HepG2 (cell line): ENCODE results near the gene C1orf21. TPM values are rescaled to one million over a fixed set of nuclear protein-coding genes. Genes with fewer than 3 reads are reported as not detected.

Experiments used
- ATAC-seq: fragments of 200-7000 bp; cut with Tn5 transposase; 3 replicates; pipeline ENCODE4 v1.9.1; 2020; ENCODE audit warnings: mild to moderate bottlenecking, moderate library complexity
- BruUV-seq: library from RNA; stranded (reverse); fragments of 400-500 nt; replicated peaks from 2 replicates; lab custom pipeline; 2021; lab: Mats Ljungman, UMichigan
- CTCF ChIA-PET: fragments of 300-600 bp; formaldehyde crosslinking; extraction: SDS; loops from one replicate; lab custom pipeline; 2021; ENCODE audit warnings: low total read pairs, inconsistent platforms, low intra/inter-chr PET ratio; lab: Yijun Ruan, JAX
- POLR2A ChIA-PET: fragments of 350-600 bp; sonication (Branson Sonifier 250); formaldehyde crosslinking; loops from one replicate; lab custom pipeline; 2020; ENCODE audit warnings: antibody characterized with exemption, inconsistent platforms; lab: Yijun Ruan, JAX
- DNase-seq: peaks from one replicate; pipeline ENCODE4 v3.0.0-alpha.2; 2015; ENCODE audit warnings: low spot score
- FAIRE-seq: peaks from 3 replicates; lab custom pipeline; 2011; peaks lifted over from hg19 to GRCh38; lab: Jason Lieb, UNC
- H2AFZ ChIP-seq: one replicate; pipeline ENCODE4 v1.6.1; 2011; ENCODE audit warnings: low read length, inconsistent platforms
- H3K27ac ChIP-seq: fragments of 300-600 bp; 3 replicates; pipeline ENCODE4 v1.8.0; 2011; ENCODE audit warnings: mixed run types, mild to moderate bottlenecking, mixed read lengths, low read length, inconsistent platforms; ENCODE audit not compliant: insufficient read depth; ENCODE audit errors: extremely low read length
- H3K27me3 ChIP-seq, 2 experiments: fragments of 200-600 bp in 1 of 2; 2 replicates in 1 of 2; 3 replicates in 1 of 2; pipeline versions ENCODE4 v1.6.0 to v1.8.0; 2011; ENCODE audit warnings: low read length in 2 of 2, mild to moderate bottlenecking in 2 of 2, moderate library complexity in 2 of 2, inconsistent platforms in 1 of 2; ENCODE audit not compliant: insufficient read depth in 2 of 2, control insufficient read depth in 1 of 2
- H3K36me3 ChIP-seq, 2 experiments: fragments of 200-600 bp in 1 of 2; replicated peaks in 1 of 2; 2 replicates in 1 of 2; 3 replicates in 1 of 2; pipeline versions ENCODE4 v1.5.1 to v1.8.0; 2011; ENCODE audit warnings: low read length in 2 of 2, inconsistent platforms in 1 of 2; ENCODE audit not compliant: insufficient read depth in 2 of 2, control insufficient read depth in 1 of 2
- H3K4me1 ChIP-seq: 2 replicates; pipeline ENCODE4 v1.5.1; 2012; ENCODE audit warnings: low read length, inconsistent platforms; ENCODE audit not compliant: insufficient read depth
- H3K4me2 ChIP-seq: 2 replicates; pipeline ENCODE4 v1.6.0; 2011; ENCODE audit warnings: low read depth, low read length, inconsistent platforms
- H3K4me3 ChIP-seq, 3 experiments: fragments of 200-600 bp in 1 of 3; sonication (generic), shearing (Covaris generic) in 1 of 3; replicated peaks in 1 of 3; 2 replicates each; pipeline ENCODE4 v1.5.1; 2011 to 2016; ENCODE audit warnings: low read length in 3 of 3, inconsistent platforms in 2 of 3, low read depth in 2 of 3, mild to moderate bottlenecking in 2 of 3, control low read depth in 1 of 3, mixed read lengths in 1 of 3; ENCODE audit not compliant: insufficient read depth in 1 of 3
- H3K79me2 ChIP-seq: one replicate; pipeline ENCODE4 v1.6.1; 2011; ENCODE audit warnings: low read length, inconsistent platforms; ENCODE audit not compliant: insufficient read depth
- H3K9ac ChIP-seq: 2 replicates; pipeline ENCODE4 v1.6.0; 2011; ENCODE audit warnings: mild to moderate bottlenecking, low read depth, low read length, inconsistent platforms; ENCODE audit not compliant: insufficient read depth
- H3K9me3 ChIP-seq: 2 replicates; pipeline ENCODE4 v1.5.1; 2012; ENCODE audit warnings: mild to moderate bottlenecking, low read length
- H4K20me1 ChIP-seq: 2 replicates; pipeline ENCODE4 v1.6.0; 2011; ENCODE audit warnings: inconsistent platforms, mild to moderate bottlenecking, low read length, moderate library complexity; ENCODE audit not compliant: insufficient read depth
- HNF4G ChIP-seq, 2 experiments: sonication (generic) in 1 of 2; formaldehyde crosslinking in 1 of 2; IDR thresholded peaks; 2 replicates each; pipeline versions ENCODE4 v1.4.0 to v1.6.1; 2011 to 2020; ENCODE audit warnings: borderline replicate concordance in 2 of 2, low read depth in 2 of 2, mild to moderate bottlenecking in 2 of 2, low read length in 1 of 2, missing genetic modification reagents in 1 of 2, moderate library complexity in 1 of 2
- KMT2A ChIP-seq: sonication (generic); formaldehyde crosslinking; IDR thresholded peaks from 2 replicates; pipeline ENCODE4 v1.4.0; 2020; ENCODE audit warnings: missing genetic modification reagents
- NFKB2 ChIP-seq: sonication (generic); formaldehyde crosslinking; IDR thresholded peaks from 2 replicates; pipeline ENCODE4 v1.4.0; 2020; ENCODE audit warnings: missing genetic modification reagents, borderline replicate concordance
- TGIF2 ChIP-seq: IDR thresholded peaks from 2 replicates; pipeline ENCODE4 v1.6.1; 2016; ENCODE audit warnings: control low read depth, missing compliant biosample characterization
- XRCC5 ChIP-seq: fragments of 200-400 bp; formaldehyde crosslinking; optimal IDR thresholded peaks from 2 replicates; pipeline ENCODE3; 2017; ENCODE audit warnings: mild to moderate bottlenecking, low read length
- ZNF556 ChIP-seq: sonication (generic); formaldehyde crosslinking; IDR thresholded peaks from 2 replicates; pipeline ENCODE4 v1.4.0; 2020; ENCODE audit warnings: mild to moderate bottlenecking, missing genetic modification reagents, borderline replicate concordance
- ZNF775 ChIP-seq: sonication (generic); formaldehyde crosslinking; IDR thresholded peaks from 2 replicates; pipeline ENCODE4 v1.4.0; 2020; ENCODE audit warnings: missing genetic modification reagents, mild to moderate bottlenecking, moderate library complexity, borderline replicate concordance
- WGBS: methylation state at CpG from one replicate; pipeline ENCODE4 v1.1.6; 2017; ENCODE audit warnings: low lambda C conversion rate; 5-methylcytosine and 5-hydroxymethylcytosine counted together
- in situ Hi-C: cut with HindIII; loops from 2 replicates; pipeline ENCODE4 v1.10.0; 2017; ENCODE audit warnings: low pct_unique_long_range_greater_than_20kb; ENCODE audit not compliant: extremely low pct_ligation_motif_present
- intact Hi-C: fragments of 100-400 bp; cut with micrococcal nuclease; formaldehyde crosslinking; loops from one replicate; pipeline ENCODE4 v1.10.0; 2022; ENCODE audit not compliant: unreplicated experiment
- polyA plus RNA-seq, 8 experiments: library from polyadenylated mRNA; depleted of rRNA in 3 of 8; stranded (reverse) in 7 of 8; unstranded in 1 of 8; fragments of >200 nt; fragmentation: Illumina TruSeq in 4 of 8; extraction: Trizol in 4 of 8; gene quantifications; 2 replicates each; pipeline versions ENCODE4 v1.2.1 to v1.2.3, GENCODE V29; 2011 to 2016; ENCODE audit warnings: low read depth in 4 of 8, missing spikeins in 1 of 8, mixed read lengths in 1 of 8; ENCODE audit not compliant: insufficient read depth in 1 of 8
- total RNA-seq, 5 experiments: library from RNA; depleted of rRNA; stranded (reverse); fragments of >200 nt; fragmentation: Illumina TruSeq; extraction: Trizol; gene quantifications; 2 replicates each; pipeline ENCODE4 v1.2.3, GENCODE V29; 2016; ENCODE audit warnings: low read depth in 1 of 5
- TF ChIP-seq, protein P1 (sequence below): sonication (generic); formaldehyde crosslinking; IDR thresholded peaks from 2 replicates; pipeline ENCODE4 v1.5.1; 2020; ENCODE audit warnings: missing genetic modification reagents, mild to moderate bottlenecking, borderline replicate concordance
- TF ChIP-seq, protein P2 (sequence below): sonication (generic); formaldehyde crosslinking; IDR thresholded peaks from 2 replicates; pipeline ENCODE4 v1.5.0; 2020; ENCODE audit warnings: missing genetic modification reagents, mild to moderate bottlenecking, borderline replicate concordance

C1orf21 gene
- total and polyA plus RNA-seq, 2 of the 13 experiments (the other 11 are each of a cell fraction or from before 2014, with no cell fraction given) = not detected

DNA sequence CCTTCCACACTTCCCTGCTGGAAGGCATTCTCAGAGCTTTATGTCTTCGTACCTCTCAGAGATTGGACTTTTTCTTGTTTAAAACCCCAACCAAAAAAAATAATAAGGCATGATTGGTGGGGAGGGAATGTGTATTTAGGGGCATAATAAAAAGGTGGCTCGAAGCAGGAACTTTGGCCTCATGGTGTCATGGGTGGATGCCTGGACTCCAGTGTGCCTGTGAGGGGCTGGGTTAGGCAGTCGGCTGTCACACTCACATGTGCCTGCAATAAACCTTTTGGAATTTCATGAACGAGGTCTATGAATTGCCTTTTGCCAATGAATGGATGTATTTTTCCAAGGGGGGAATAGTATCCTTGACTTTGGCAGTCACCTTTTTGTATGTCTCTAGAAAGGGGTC is 236.6 kb downstream of the C1orf21 start:
- Histone ChIP-seq H3K79me2 (no peaks in the 10 kb centered on the region), H3K27me3 (peaks cover 1 to 35% of the 10 kb centered on the region in 2 experiments; a peak in 4 of 5 replicates), H3K4me3 (no peak overlapping the region), H3K4me2 (no peak overlapping the region), H3K36me3 (no peaks in the 10 kb centered on the region), H3K9ac (no peak overlapping the region), H3K27ac (no peak overlapping the region), H4K20me1 (no peaks in the 10 kb centered on the region), H2AFZ (no peak overlapping the region), H3K9me3 (no peaks in the 10 kb centered on the region), H3K4me1 (no peaks in the 10 kb centered on the region)
- no peak for ATAC-seq
- TF ChIP-seq HNF4G (IDR thresholded peaks at IDR 0.05; ENCODE audit: borderline replicate concordance, low read depth, low read length) (no peak), HNF4G (CRISPR knock-in tag; IDR thresholded peaks at IDR 0.05; ENCODE audit: borderline replicate concordance, low read depth) (no peak), TGIF2 (CRISPR knock-in tag) (no peak), ZNF556 (CRISPR knock-in tag) (no peak), XRCC5 (no peak), ZNF775 (CRISPR knock-in tag) (no peak), NFKB2 (no peak), KMT2A (no peak)
- TF ChIP-seq, protein P1, sequence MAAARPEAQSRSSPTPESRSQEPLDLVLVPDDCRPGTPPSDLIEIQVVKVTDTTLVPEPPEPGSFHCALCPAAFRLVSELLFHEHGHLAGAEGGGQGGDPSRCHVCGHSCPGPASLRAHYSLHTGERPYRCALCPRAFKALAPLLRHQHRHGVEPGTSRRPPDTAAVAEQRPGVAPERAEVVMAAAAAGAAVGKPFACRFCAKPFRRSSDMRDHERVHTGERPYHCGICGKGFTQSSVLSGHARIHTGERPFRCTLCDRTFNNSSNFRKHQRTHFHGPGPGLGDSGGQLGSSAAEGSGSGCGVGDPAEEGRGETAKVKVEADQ (CRISPR knock-in tag) = no peak
- TF ChIP-seq, protein P2, sequence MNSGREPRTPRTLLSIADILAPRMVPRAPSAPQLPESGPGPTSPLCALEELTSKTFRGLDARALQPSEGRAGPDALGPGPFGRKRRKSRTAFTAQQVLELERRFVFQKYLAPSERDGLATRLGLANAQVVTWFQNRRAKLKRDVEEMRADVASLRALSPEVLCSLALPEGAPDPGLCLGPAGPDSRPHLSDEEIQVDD (CRISPR knock-in tag) = no peak
- intact Hi-C loops (no loop called here), in situ Hi-C loops (no loop called here)
- no TSS peak for BruUV-seq
- ChIA-PET CTCF (no interaction called here), POLR2A (no interaction called here)
- DNase-seq = no peak
- FAIRE-seq = no peak
- 2% methylated on average over 4 of the region's 4 CpGs for WGBS
